Neural cell (in vitro differentiated cells): ENCODE data around the gene APLF. TPM values are rescaled to one million over a fixed set of nuclear protein-coding genes. Genes with fewer than 3 reads are reported as not detected.

Experiments used
- H2AFZ ChIP-seq: fragments of 200-600, 300-800 bp; sonication (generic), shearing (Covaris generic); 2 replicates; pipeline ENCODE4 v1.6.0; 2014; ENCODE audit warnings: low read depth, mild to moderate bottlenecking, antibody characterized with exemption, low read length, moderate library complexity
- H3F3A ChIP-seq: fragments of 200-600 bp; shearing (Covaris generic); 2 replicates; pipeline ENCODE4 v1.6.1; 2016; ENCODE audit warnings: mild to moderate bottlenecking, moderate library complexity, mixed read lengths, antibody characterized with exemption, low read length; ENCODE audit not compliant: insufficient read depth, poor library complexity, severe bottlenecking
- H3K27ac ChIP-seq: fragments of 200-600, 300-800 bp; sonication (generic), shearing (Covaris generic); 2 replicates; pipeline ENCODE4 v1.5.1; 2014; ENCODE audit warnings: mild to moderate bottlenecking, low read length, moderate library complexity
- H3K27me3 ChIP-seq: fragments of 300-800, 200-600 bp; sonication (generic), shearing (Covaris generic); 2 replicates; pipeline ENCODE4 v1.6.0; 2014; ENCODE audit warnings: mild to moderate bottlenecking, low read depth, low read length, moderate library complexity; ENCODE audit not compliant: insufficient read depth
- H3K36me3 ChIP-seq: fragments of 300-800, 200-600 bp; sonication (generic), shearing (Covaris generic); 2 replicates; pipeline ENCODE4 v1.5.1; 2014; ENCODE audit warnings: mild to moderate bottlenecking, antibody characterized with exemption, low read length, moderate library complexity; ENCODE audit not compliant: insufficient read depth
- H3K4me2 ChIP-seq: fragments of 300-800, 200-600 bp; sonication (generic), shearing (Covaris generic); 2 replicates; pipeline ENCODE4 v1.6.0; 2014; ENCODE audit warnings: mild to moderate bottlenecking, low read length
- H3K4me3 ChIP-seq: fragments of 300-800, 200-600 bp; sonication (generic), shearing (Covaris generic); 2 replicates; pipeline ENCODE4 v1.5.1; 2014; ENCODE audit warnings: mild to moderate bottlenecking, low read length, moderate library complexity
- H3K79me2 ChIP-seq: fragments of 200-600 bp; shearing (Covaris generic); replicated peaks from 2 replicates; pipeline ENCODE4 v1.6.0; 2014; ENCODE audit warnings: mild to moderate bottlenecking, low read length, moderate library complexity; ENCODE audit not compliant: insufficient read depth
- H3K9ac ChIP-seq: fragments of 300-800, 200-600 bp; sonication (generic), shearing (Covaris generic); 2 replicates; pipeline ENCODE4 v1.6.1; 2016; ENCODE audit warnings: mild to moderate bottlenecking, low read length, mixed read lengths
- H3K9me2 ChIP-seq: fragments of 200-600 bp; shearing (Covaris generic); 2 replicates; pipeline ENCODE4 v1.6.1; 2016; ENCODE audit warnings: mild to moderate bottlenecking, low read length, mixed read lengths; ENCODE audit not compliant: insufficient read depth
- H3K9me3 ChIP-seq: fragments of 200-600, 300-800 bp; sonication (generic), shearing (Covaris generic); 2 replicates; pipeline ENCODE4 v1.6.1; 2016; ENCODE audit warnings: mild to moderate bottlenecking, mixed run types, low read length, moderate library complexity, mixed read lengths
- H4K20me1 ChIP-seq: fragments of 200-600 bp; shearing (Covaris generic); 2 replicates; pipeline ENCODE4 v1.6.1; 2016; ENCODE audit warnings: mild to moderate bottlenecking, mixed run types; ENCODE audit not compliant: insufficient read depth
- EP300 ChIP-seq: fragments of 450-650 bp; conservative IDR thresholded peaks from 2 replicates; pipeline ENCODE4 v1.6.1; 2014; ENCODE audit warnings: antibody characterized with exemption, mild to moderate bottlenecking, moderate library complexity; ENCODE audit not compliant: poor library complexity, severe bottlenecking
- EZH2 ChIP-seq: fragments of 200-600, 300-800 bp; shearing (Covaris generic), sonication (generic); IDR thresholded peaks from 2 replicates; pipeline ENCODE4 v1.6.1; 2014; ENCODE audit warnings: antibody characterized with exemption, low read length, borderline replicate concordance, mild to moderate bottlenecking; ENCODE audit not compliant: insufficient read depth, poor library complexity, severe bottlenecking
- MXI1 ChIP-seq: fragments of 450-650 bp; conservative IDR thresholded peaks from 2 replicates; pipeline ENCODE4 v1.6.1; 2014; ENCODE audit warnings: antibody characterized with exemption, mild to moderate bottlenecking; ENCODE audit not compliant: poor library complexity, severe bottlenecking
- POLR2AphosphoS5 ChIP-seq: IDR thresholded peaks from 2 replicates; pipeline ENCODE4 v1.6.1; 2012
- RAD21 ChIP-seq: fragments of 450-650 bp; conservative IDR thresholded peaks from 2 replicates; pipeline ENCODE4 v1.6.1; 2014; ENCODE audit warnings: antibody characterized with exemption, mild to moderate bottlenecking, moderate library complexity
- SMC3 ChIP-seq: fragments of 450-650 bp; conservative IDR thresholded peaks from 2 replicates; pipeline ENCODE4 v1.6.1; 2014; ENCODE audit warnings: antibody characterized with exemption, mild to moderate bottlenecking, moderate library complexity; ENCODE audit not compliant: poor library complexity
- TAF1 ChIP-seq: IDR thresholded peaks from 2 replicates; pipeline ENCODE4 v1.6.1; 2012; ENCODE audit warnings: low read depth
- polyA plus RNA-seq: library from polyadenylated mRNA; depleted of rRNA; stranded (reverse); fragments of >200 nt; gene quantifications from 2 replicates; pipeline ENCODE4 v1.2.3, GENCODE V29; 2014
- TF ChIP-seq, protein P1 (sequence below): fragments of 450-650 bp; IDR thresholded peaks from 2 replicates; pipeline ENCODE4 v1.5.1; 2014; ENCODE audit warnings: antibody characterized with exemption, mild to moderate bottlenecking, moderate library complexity; ENCODE audit not compliant: poor library complexity, severe bottlenecking
- TF ChIP-seq, protein P2 (sequence below): IDR thresholded peaks from 2 replicates; pipeline ENCODE4 v1.6.1; 2012; ENCODE audit warnings: borderline replicate concordance

The APLF gene
- polyA plus RNA-seq, 1 donor from 2014 or later = 0.45 TPM

- TF ChIP-seq, protein P1, sequence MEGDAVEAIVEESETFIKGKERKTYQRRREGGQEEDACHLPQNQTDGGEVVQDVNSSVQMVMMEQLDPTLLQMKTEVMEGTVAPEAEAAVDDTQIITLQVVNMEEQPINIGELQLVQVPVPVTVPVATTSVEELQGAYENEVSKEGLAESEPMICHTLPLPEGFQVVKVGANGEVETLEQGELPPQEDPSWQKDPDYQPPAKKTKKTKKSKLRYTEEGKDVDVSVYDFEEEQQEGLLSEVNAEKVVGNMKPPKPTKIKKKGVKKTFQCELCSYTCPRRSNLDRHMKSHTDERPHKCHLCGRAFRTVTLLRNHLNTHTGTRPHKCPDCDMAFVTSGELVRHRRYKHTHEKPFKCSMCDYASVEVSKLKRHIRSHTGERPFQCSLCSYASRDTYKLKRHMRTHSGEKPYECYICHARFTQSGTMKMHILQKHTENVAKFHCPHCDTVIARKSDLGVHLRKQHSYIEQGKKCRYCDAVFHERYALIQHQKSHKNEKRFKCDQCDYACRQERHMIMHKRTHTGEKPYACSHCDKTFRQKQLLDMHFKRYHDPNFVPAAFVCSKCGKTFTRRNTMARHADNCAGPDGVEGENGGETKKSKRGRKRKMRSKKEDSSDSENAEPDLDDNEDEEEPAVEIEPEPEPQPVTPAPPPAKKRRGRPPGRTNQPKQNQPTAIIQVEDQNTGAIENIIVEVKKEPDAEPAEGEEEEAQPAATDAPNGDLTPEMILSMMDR = no peak
- TF ChIP-seq MXI1 = no peak
- no peak for TF ChIP-seq EP300
- no peak for TF ChIP-seq TAF1
- TF ChIP-seq POLR2AphosphoS5 = no peak
- TF ChIP-seq, protein P2, sequence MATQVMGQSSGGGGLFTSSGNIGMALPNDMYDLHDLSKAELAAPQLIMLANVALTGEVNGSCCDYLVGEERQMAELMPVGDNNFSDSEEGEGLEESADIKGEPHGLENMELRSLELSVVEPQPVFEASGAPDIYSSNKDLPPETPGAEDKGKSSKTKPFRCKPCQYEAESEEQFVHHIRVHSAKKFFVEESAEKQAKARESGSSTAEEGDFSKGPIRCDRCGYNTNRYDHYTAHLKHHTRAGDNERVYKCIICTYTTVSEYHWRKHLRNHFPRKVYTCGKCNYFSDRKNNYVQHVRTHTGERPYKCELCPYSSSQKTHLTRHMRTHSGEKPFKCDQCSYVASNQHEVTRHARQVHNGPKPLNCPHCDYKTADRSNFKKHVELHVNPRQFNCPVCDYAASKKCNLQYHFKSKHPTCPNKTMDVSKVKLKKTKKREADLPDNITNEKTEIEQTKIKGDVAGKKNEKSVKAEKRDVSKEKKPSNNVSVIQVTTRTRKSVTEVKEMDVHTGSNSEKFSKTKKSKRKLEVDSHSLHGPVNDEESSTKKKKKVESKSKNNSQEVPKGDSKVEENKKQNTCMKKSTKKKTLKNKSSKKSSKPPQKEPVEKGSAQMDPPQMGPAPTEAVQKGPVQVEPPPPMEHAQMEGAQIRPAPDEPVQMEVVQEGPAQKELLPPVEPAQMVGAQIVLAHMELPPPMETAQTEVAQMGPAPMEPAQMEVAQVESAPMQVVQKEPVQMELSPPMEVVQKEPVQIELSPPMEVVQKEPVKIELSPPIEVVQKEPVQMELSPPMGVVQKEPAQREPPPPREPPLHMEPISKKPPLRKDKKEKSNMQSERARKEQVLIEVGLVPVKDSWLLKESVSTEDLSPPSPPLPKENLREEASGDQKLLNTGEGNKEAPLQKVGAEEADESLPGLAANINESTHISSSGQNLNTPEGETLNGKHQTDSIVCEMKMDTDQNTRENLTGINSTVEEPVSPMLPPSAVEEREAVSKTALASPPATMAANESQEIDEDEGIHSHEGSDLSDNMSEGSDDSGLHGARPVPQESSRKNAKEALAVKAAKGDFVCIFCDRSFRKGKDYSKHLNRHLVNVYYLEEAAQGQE = no peak
- TF ChIP-seq RAD21 = no peak
- TF ChIP-seq EZH2 = no peak
- no peak for TF ChIP-seq SMC3
- H3F3A ChIP-seq = no peaks in the 10 kb centered on the region
- no peaks in the 10 kb centered on the region for H3K36me3 ChIP-seq
- no peak overlapping the region for H3K9ac ChIP-seq
- H3K27me3 ChIP-seq = no peaks in the 10 kb centered on the region
- H2AFZ ChIP-seq = no peak overlapping the region
- no peak overlapping the region for H3K4me3 ChIP-seq
- H3K9me3 ChIP-seq = no peaks in the 10 kb centered on the region
- H3K27ac ChIP-seq = no peak overlapping the region
- H3K9me2 ChIP-seq = no peaks in the 10 kb centered on the region
- no peaks in the 10 kb centered on the region for H4K20me1 ChIP-seq
- H3K79me2 ChIP-seq = no peaks in the 10 kb centered on the region
- H3K4me2 ChIP-seq = no peak overlapping the region
Measured at GRCh38 chr2:68448671-68449653, 18.4 kb upstream of the APLF start.

GRCh38 chr2:68452158-68452900 lies 15.1 kb upstream of the APLF start:
- Histone ChIP-seq H3K79me2 (no peaks in the 10 kb centered on the region), H3K27me3 (no peaks in the 10 kb centered on the region), H3K4me2 (no peak overlapping the region), H3K9me3 (no peaks in the 10 kb centered on the region), H2AFZ (no peak overlapping the region), H3K9ac (no peak overlapping the region), H4K20me1 (no peaks in the 10 kb centered on the region), H3F3A (no peaks in the 10 kb centered on the region), H3K36me3 (no peaks in the 10 kb centered on the region), H3K27ac (no peak overlapping the region), H3K4me3 (no peak overlapping the region), H3K9me2 (no peaks in the 10 kb centered on the region)
- TF ChIP-seq EZH2 (no peak), POLR2AphosphoS5 (no peak), EP300 (no peak), RAD21 (no peak), TAF1 (no peak), SMC3 (no peak), MXI1 (no peak)
- TF ChIP-seq, protein P2 = no peak
- TF ChIP-seq, protein P1 = no peak
